ENCODE measurements around the gene ANO10. TPM values are rescaled to one million over a fixed set of nuclear protein-coding genes. Genes with fewer than 3 reads are reported as not detected.

The ANO10 gene
- total and polyA plus RNA-seq, 2 of the 8 experiments (the other 6 are each of a cell fraction or from before 2014, with no cell fraction given) = 38.0 to 53.2 TPM

- H3K4ac ChIP-seq (replicated peaks; ENCODE audit: insufficient read length, low read depth, low read length) = no peak overlapping the region
- FAIRE-seq (no peak), DNase-seq (ENCODE audit: low read depth in 1 of 2, low spot score in 2 of 2) (no peak)
- ChIA-PET CTCF (ENCODE audit: partially characterized antibody) (interaction anchor here (0.6 kb wide), 1 partner anchor 527 kb away, joined by 3 read pairs; no protein-coding TSS in a partner anchor), POLR2A (ENCODE audit: partially characterized antibody) (no interaction called here)
- H3K23ac ChIP-seq (ENCODE audit: insufficient read length) = no peak overlapping the region
- no peak overlapping the region for H3K4me3 ChIP-seq (ENCODE audit: extremely low read depth in 1 of 4, insufficient read depth in 2 of 4, low read depth in 3 of 4, low read length in 4 of 4)
- no peak overlapping the region for H4K5ac ChIP-seq (ENCODE audit: insufficient read length, low read depth, low read length)
- H3K79me2 ChIP-seq (ENCODE audit: control insufficient read depth in 1 of 2, insufficient read depth in 2 of 2, low read length in 2 of 2) = 0 out of 4 replicates have a peak, but pooled peaks cover 0 to 3% of the 10 kb centered on the region in 2 experiments
- H4K8ac ChIP-seq (ENCODE audit: extremely low read depth, insufficient read depth, low read length) = no peak overlapping the region
- no peak overlapping the region for H2BK20ac ChIP-seq (ENCODE audit: low read length)
- H2BK15ac ChIP-seq (ENCODE audit: low read length) = no peak overlapping the region
- WGBS, 2 experiments (ENCODE audit: extremely low coverage in 1 of 2, insufficient coverage in 1 of 2, insufficient read length in 1 of 2, insufficient replicate concordance in 2 of 2, low coverage in 1 of 2, low lambda C conversion rate in 2 of 2, missing lambda C conversion rate in 1 of 2) = 83% methylated on average over 1 of the region's 1 CpG; no CpG with 5 or more reads in 1 of the 2 experiments
- no peak overlapping the region for H2BK12ac ChIP-seq (ENCODE audit: low read depth, low read length)
- H2AFZ ChIP-seq (ENCODE audit: low read length) = no peak overlapping the region
- H2BK5ac ChIP-seq (ENCODE audit: low read depth, low read length) = no peak overlapping the region
- H2AK5ac ChIP-seq (ENCODE audit: low read depth, low read length) = no peak overlapping the region
- H3K23me2 ChIP-seq (ENCODE audit: low read depth, low read length) = no peaks in the 10 kb centered on the region
- H3K27me3 ChIP-seq (replicated peaks in 1 of 4; ENCODE audit: control insufficient read depth in 3 of 4, extremely low read depth in 1 of 4, insufficient read depth in 3 of 4, low read length in 3 of 4) = no peaks in the 10 kb centered on the region
- no peak overlapping the region for H4K91ac ChIP-seq (replicated peaks; ENCODE audit: insufficient read length, low read length)
- peaks cover 14 to 20% of the 10 kb centered on the region in 2 experiments for H3K9me3 ChIP-seq (ENCODE audit: insufficient read depth in 2 of 2, low read depth in 1 of 2, low read length in 1 of 2)
- no peak overlapping the region for H3K56ac ChIP-seq (replicated peaks; ENCODE audit: insufficient read length, low read depth, low read length)
- H3K18ac ChIP-seq (ENCODE audit: extremely low read depth, low read length) = no peak overlapping the region
- H3K27ac ChIP-seq (ENCODE audit: low read depth, low read length) = no peak overlapping the region
- no peak overlapping the region for H3K9ac ChIP-seq (replicated peaks in 1 of 4; ENCODE audit: extremely low read depth in 1 of 4, low read depth in 3 of 4, low read length in 3 of 4)
- H4K20me1 ChIP-seq (replicated peaks in 1 of 2; ENCODE audit: control insufficient read depth in 1 of 2, insufficient read depth in 2 of 2, low read length in 2 of 2) = no peaks in the 10 kb centered on the region
- no peak overlapping the region for H3K4me2 ChIP-seq (ENCODE audit: insufficient read depth in 1 of 2, low read depth in 2 of 2, low read length in 2 of 2)
- no peaks in the 10 kb centered on the region for H3K4me1 ChIP-seq (replicated peaks in 1 of 4; ENCODE audit: control insufficient read depth in 3 of 4, insufficient read depth in 4 of 4, low read length in 3 of 4)
- no peak overlapping the region for H3K14ac ChIP-seq (ENCODE audit: insufficient read length)
- H3K79me1 ChIP-seq (ENCODE audit: low read depth, low read length) = no peaks in the 10 kb centered on the region
- peaks cover 0 to 26% (median 8%) of the 10 kb centered on the region in 4 experiments; a peak in 4 of 8 replicates for H3K36me3 ChIP-seq (ENCODE audit: control insufficient read depth in 2 of 4, insufficient read depth in 4 of 4, low read length in 3 of 4)
- H2BK120ac ChIP-seq (replicated peaks; ENCODE audit: low read depth, low read length) = no peak overlapping the region
- no peak for TF ChIP-seq CEBPB (IDR thresholded peaks at IDR 0.05; ENCODE audit: low read depth, low read length)
- no peak for TF ChIP-seq RXRA (IDR thresholded peaks at IDR 0.05; ENCODE audit: insufficient read depth, low read depth, low read length)
- no peak for TF ChIP-seq JUND (IDR thresholded peaks at IDR 0.05; ENCODE audit: low read length)
- TF ChIP-seq SAP30 (IDR thresholded peaks at IDR 0.05; ENCODE audit: insufficient read depth, insufficient replicate concordance, low read length) = no peak
- no peak for TF ChIP-seq TEAD4 (IDR thresholded peaks at IDR 0.05; ENCODE audit: low read depth, low read length)
- no peak for TF ChIP-seq EP300 (IDR thresholded peaks at IDR 0.05; ENCODE audit: borderline replicate concordance in 1 of 2, low read depth in 2 of 2, low read length in 2 of 2)
- TF ChIP-seq CBX5 (IDR thresholded peaks at IDR 0.05; ENCODE audit: low read depth, low read length) = no peak
- no peak for TF ChIP-seq ZNF274 (IDR thresholded peaks at IDR 0.05; ENCODE audit: borderline replicate concordance, extremely low read depth, low read length)
These were observed 286.0 kb downstream of the ANO10 start for GRCh38 chr3:43335799-43336198.

Data from H1 (cell line).